ENCODE measurements around the gene TPRG1L. TPM values are rescaled to one million over a fixed set of nuclear protein-coding genes. Genes with fewer than 3 reads are reported as not detected.

TPRG1L gene
- total and polyA plus RNA-seq, 7 donors = 33.9 to 66.4 (median 40.2) TPM

DNA sequence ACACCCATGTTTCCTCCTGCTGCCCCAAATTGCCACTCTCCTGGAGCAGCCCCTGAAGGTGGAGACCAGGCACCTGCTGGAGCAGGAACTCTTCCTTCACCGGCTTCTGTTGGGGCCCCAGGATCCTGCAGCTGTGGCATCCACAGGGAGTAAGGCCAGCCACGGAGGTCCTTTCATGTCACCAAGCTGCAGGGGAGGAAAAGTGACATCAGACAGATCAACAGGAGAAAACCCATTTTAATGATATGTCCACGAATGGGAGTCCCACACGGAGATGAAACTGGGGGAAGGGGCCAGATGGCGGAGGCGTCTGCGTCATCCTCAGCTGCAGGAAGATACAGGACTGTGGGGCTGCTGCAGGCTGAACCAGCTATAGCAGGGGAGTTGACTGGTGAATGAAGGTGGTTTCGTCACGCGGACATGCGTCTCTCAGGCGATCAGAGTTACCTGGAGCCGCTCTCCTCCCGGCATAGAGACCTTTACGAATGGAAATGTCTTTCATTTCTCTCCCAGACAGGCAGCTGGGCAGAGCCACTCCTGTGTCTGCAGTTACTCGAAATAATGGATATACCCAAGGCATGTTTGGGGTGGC is 37.4 kb downstream of the TPRG1L start:
- Histone ChIP-seq H3K4me3 (no peak overlapping the region), H3K27me3 (ENCODE audit: insufficient read depth in 3 of 3, low read length in 2 of 3) (no peaks in the 10 kb centered on the region), H3K9me3 (no peaks in the 10 kb centered on the region), H3K36me3 (ENCODE audit: insufficient read depth in 1 of 2, low read depth in 1 of 2) (no peaks in the 10 kb centered on the region), H3K27ac (no peak overlapping the region), H3K4me1 (no peaks in the 10 kb centered on the region)
- TF ChIP-seq, protein P1, sequence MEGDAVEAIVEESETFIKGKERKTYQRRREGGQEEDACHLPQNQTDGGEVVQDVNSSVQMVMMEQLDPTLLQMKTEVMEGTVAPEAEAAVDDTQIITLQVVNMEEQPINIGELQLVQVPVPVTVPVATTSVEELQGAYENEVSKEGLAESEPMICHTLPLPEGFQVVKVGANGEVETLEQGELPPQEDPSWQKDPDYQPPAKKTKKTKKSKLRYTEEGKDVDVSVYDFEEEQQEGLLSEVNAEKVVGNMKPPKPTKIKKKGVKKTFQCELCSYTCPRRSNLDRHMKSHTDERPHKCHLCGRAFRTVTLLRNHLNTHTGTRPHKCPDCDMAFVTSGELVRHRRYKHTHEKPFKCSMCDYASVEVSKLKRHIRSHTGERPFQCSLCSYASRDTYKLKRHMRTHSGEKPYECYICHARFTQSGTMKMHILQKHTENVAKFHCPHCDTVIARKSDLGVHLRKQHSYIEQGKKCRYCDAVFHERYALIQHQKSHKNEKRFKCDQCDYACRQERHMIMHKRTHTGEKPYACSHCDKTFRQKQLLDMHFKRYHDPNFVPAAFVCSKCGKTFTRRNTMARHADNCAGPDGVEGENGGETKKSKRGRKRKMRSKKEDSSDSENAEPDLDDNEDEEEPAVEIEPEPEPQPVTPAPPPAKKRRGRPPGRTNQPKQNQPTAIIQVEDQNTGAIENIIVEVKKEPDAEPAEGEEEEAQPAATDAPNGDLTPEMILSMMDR (IDR thresholded peaks at IDR 0.05) = no peak
- intact Hi-C loops (cut with DNase I) = no loop called here
- WGBS, 3 donors = 82 to 86% (median 84%) methylated on average over 16 of the region's 16 CpGs
- ATAC-seq (no peak), DNase-seq (peak in 1 of 2 donors; percentile 30)

DNA sequence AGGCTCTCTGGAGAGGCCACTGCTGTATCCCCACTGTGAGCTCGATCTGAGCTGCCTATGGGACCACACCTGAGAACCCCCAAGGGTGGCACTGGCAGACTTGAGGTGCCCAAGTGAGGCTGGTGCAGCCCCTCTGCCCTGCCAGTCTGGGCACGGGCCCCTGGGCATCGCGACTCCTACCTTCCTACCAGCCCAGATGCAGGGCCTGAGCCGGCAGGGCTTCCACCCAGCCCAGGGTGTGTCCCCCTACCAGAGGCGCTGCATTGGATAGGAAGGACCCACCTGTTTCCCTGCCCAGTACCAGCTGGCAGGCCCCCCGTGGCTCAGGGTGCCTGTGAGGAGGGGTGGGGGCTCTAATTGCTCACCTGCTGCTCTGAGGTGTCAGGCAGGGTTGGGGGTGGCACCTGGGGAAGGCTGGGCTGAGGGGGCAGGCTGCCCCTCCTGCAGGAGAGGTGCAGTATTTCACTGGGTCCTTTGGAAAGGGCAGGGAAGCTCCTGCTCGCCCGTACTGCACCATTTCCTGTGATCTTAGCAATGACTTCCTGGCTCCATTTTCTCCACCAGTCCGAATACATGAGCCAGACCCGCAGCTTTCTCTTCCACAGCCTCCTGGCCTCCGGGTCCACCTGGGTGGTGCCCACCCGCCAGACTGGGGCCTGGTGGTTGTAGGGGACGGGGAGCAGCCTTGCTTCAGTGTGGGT is 39.3 kb downstream of the TPRG1L start:
- TF ChIP-seq, protein P1 (IDR thresholded peaks at IDR 0.05) = no peak
- H3K36me3 ChIP-seq (ENCODE audit: insufficient read depth in 1 of 2, low read depth in 1 of 2) = no peaks in the 10 kb centered on the region
- no peak overlapping the region for H3K27ac ChIP-seq
- H3K27me3 ChIP-seq (ENCODE audit: insufficient read depth in 3 of 3, low read length in 2 of 3) = no peaks in the 10 kb centered on the region
- intact Hi-C loops (cut with DNase I) = no loop called here
- peaks cover 6% of the 10 kb centered on the region for H3K4me1 ChIP-seq
- no peak overlapping the region for H3K4me3 ChIP-seq
- ATAC-seq (no peak), DNase-seq (peak in 1 of 2 donors; percentile 35)
- WGBS, 3 donors = 80 to 82% (median 81%) methylated on average over 14 of the region's 14 CpGs
- H3K9me3 ChIP-seq = no peaks in the 10 kb centered on the region

DNA sequence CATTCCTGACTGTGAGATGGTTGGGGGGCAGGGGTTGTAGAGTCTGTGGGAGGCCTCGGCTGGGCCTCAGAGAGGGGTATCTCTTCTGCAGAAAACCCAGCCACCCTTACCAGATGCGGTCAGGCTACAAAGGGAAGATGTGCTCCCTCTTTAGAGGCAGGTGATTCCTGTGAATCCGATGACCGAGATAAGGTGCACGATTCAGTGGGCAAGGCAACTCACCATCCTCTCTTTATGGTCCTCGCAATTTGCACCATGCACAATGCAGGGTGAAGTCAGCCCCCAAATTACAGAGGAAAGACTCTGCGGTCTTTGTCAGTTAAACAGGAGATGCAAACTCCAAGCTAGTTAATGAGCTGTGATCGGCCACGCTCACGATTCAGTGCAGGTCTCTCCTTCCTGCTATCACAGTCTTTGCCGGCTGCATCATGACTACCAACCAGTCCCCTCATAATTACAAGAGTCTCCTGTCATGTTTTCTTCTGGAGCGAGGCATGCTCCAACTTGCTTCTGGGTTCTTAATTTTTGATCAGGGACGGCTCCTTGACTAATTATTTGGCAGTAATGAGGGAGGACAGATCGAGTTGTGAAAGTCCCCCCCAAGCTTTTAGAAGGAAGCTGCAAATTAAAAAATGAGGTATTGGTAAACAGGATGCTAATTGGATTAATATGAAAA is 40.0 kb downstream of the TPRG1L start:
- H3K9me3 ChIP-seq = no peaks in the 10 kb centered on the region
- DNase-seq (no peak), ATAC-seq (no peak)
- H3K4me1 ChIP-seq = peaks cover 9% of the 10 kb centered on the region
- no peak overlapping the region for H3K27ac ChIP-seq
- WGBS, 3 donors = 84 to 90% (median 86%) methylated on average over 14 of the region's 14 CpGs
- intact Hi-C loops (cut with DNase I) = no loop called here
- no peaks in the 10 kb centered on the region for H3K36me3 ChIP-seq (ENCODE audit: insufficient read depth in 1 of 2, low read depth in 1 of 2)
- TF ChIP-seq, protein P1 (IDR thresholded peaks at IDR 0.05) = no peak
- no peaks in the 10 kb centered on the region for H3K27me3 ChIP-seq (ENCODE audit: insufficient read depth in 3 of 3, low read length in 2 of 3)
- H3K4me3 ChIP-seq = no peak overlapping the region

DNA sequence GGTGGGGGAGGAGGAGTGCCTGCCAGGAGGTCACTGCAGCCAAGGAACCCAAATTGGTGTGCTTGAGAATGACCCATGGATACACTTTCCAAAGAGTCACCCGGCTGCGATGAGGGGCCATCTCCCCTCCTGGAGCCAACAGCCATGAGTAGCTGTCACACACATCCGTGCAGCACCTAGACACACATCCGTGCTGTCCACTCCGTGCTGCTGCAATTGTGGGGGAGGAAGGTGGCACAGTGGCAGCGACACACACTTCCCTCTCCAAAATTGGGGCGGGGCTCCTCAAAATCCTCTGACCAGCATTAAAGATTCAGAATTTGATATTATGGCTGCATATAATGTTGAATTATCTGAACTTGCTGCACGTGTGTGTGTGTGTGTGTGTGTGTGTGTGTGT is 43.3 kb downstream of the TPRG1L start:
- H3K4me1 ChIP-seq = peaks cover 9% of the 10 kb centered on the region
- no peaks in the 10 kb centered on the region for H3K9me3 ChIP-seq
- TF ChIP-seq, protein P1 (IDR thresholded peaks at IDR 0.05) = no peak
- no peaks in the 10 kb centered on the region for H3K27me3 ChIP-seq (ENCODE audit: insufficient read depth in 3 of 3, low read length in 2 of 3)
- intact Hi-C loops (cut with DNase I) = no loop called here
- H3K4me3 ChIP-seq = no peak overlapping the region
- 66 to 70% (median 67%) methylated on average over 8 of the region's 8 CpGs for WGBS, 3 donors
- ATAC-seq (no peak), DNase-seq (no peak)
- no peaks in the 10 kb centered on the region for H3K36me3 ChIP-seq (ENCODE audit: insufficient read depth in 1 of 2, low read depth in 1 of 2)
- H3K27ac ChIP-seq = no peak overlapping the region

Data from psoas muscle (tissue), 8 donors.